Inferior parietal cortex (tissue), 1 donor: ENCODE measurements around the gene FTCD.

ENCODE experiments used
- DNase-seq: peaks from one replicate; pipeline ENCODE4 v3.0.0-alpha.2; 2016; ENCODE audit errors: extremely low spot score

FTCD gene

DNA sequence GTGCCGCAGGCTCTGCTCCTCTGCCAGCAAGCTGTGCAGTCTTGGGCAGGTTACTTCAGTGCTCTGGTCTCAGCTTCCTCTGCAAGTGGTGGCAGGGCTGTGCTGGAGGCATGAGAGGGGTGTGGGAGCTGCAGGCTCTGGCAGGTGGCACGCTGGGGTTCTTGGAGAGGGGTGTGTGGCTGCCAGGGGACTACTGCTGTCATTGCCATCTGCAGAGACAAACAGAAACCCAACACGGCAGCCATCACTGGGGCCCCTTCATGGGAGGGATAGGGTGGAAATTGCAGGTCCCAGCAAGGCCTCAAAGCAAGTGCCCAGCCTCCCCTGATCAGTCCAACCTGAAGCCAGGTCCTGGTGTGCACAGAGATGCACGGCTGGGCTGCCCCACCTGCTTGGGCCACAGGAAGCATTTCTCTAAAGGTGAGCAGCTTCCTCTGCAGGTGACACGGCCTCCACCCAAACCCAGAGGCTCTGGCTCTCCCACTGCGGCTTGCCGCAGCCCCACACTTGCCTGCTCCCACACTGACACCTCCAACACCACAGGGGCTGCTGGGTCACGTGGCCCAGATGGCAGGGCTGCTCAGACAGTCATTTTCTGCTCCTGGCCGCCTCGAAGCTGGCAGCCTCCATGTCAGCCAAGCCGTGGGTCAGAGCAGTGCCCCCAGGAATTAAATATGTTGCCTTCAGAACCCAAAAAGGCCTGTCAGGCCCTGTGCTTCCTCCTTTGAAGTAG lies 61.5 kb downstream of the FTCD start:
- DNase-seq, result no peak

DNA sequence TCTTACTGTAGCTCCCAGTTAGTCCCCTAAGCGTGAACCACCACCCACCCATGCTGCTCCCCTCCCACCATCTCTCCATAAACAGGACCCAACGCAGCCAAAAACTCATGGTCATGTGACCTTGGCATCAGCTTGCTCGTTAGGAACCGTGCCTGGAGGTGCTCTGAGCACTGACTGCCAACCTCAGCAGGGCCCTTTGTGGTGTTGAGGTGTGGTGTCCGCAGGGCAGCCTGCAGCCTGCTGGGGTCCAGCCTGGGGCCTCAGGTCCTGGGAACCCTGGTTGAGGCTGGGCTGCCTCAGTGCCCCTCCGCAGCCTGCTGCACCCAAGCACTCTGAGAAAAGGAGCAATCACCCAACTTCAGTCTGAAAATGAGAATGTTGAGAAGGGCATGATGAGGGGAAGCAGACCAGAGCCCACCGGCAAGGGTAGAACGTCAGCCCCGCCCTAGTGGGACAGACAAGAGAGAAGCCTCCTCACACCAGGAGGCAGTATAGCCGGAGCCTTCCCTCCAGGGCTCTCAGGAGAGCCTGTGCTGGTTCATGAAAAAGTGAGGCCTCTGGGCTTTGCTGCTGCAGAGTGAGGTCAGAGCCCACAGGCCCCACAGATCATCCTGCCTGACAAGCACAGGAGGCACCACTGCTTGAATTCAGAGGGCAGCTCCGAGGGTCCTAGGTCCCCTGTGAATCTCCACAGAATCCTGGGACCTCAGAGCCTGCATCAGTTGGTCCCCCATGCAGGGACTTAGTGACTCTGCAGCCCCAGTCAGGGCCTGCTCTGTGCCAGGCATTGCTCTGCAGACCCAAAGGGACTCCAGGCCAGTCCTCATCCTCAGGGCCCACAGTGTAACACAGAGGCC lies 62.3 kb downstream of the FTCD start:
- DNase-seq, result no peak

DNA sequence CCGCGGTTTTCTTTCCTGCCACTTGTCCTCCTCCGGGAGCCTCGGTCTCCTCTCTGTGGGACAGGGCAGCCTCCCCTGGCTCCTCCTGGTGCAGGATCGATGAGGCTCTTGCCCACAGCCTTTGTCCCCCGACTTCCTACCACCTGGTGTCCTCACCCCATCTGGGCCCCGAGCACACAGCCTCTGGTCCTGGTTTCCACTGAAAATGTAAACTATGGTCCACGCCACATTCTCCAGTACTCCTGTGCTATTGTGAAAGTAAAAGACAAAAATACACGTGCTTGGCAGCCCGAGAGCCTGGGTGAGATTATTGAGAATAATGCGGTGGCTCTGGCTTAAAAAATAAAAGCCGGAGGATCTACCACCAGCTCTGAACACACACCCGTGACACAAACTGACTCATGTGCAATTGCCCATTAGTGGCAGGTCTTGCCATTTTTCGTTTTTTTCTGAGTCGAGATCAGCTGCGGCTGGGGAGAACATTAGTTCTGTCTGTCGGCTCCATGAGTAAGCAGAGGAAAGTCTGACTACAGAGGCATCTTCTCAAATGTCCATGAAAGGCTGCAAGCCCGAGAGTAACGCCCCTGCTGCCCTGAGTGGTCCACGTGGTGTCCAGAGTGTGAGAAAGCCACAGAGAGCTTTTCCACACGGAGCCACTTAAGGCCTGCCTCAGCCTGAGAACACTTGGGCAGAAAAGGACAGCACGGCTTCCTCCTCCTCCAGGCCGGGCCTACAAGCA lies 63.2 kb downstream of the FTCD start:
- DNase-seq, result no peak

DNA sequence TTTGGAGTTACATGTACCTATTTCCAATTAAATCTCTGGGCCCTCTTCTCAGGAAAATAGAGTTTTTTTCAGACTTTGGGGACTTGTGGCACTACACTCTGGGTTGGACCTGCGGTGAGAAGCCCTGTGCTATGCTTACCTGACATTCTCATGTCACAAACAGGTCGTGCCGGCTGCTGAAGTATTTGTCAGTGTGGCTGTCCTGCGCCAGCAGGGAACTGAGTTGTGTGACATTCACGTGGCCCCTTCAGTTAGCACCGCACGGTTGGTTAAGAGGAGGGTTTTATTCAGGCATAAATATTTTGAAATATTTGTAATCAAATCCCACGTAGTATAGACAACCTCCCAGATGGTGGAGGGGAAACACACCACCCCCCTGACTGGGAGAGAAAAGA lies 63.8 kb downstream of the FTCD start:
- no peak for DNase-seq

DNA sequence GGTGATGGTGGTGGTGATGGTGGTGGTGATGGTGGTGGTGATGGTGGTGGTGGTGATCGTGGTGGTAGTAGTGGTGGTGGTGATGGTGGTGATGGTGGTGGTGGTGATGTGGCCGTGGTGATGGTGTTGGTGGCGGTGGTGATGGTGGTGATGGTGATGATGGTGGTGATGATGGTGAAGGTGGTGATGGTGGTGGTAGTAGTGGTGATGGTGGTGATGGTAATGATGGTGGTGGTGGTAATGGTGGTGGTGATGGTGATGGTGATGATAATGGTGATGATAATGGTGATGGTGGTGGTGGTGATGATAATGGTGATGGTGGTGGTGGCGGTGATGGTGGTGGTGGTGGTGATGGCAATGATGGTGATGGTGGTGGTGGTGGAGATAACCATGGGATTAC lies 64.3 kb downstream of the FTCD start:
- DNase-seq, result no peak

DNA sequence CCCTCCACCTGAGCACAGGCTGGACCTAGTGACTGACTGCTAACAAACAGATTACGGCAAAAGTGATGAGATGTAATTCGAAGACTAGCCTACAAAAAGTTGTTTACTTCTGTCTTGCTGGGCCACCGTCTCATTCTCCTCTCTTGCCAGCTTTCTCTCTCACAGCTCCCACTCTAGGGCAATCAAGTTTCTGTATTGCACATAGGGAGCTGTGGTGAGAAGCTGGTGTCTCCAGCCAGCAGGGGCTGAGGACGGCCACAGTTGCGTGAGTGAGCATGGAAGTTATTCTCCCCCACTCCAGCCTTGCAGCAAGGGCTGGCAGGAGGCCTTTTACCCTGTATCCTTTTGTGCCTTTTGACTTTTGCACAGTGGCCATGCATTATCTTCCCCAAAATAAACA lies 66.1 kb downstream of the FTCD start:
- DNase-seq, result no peak

DNA sequence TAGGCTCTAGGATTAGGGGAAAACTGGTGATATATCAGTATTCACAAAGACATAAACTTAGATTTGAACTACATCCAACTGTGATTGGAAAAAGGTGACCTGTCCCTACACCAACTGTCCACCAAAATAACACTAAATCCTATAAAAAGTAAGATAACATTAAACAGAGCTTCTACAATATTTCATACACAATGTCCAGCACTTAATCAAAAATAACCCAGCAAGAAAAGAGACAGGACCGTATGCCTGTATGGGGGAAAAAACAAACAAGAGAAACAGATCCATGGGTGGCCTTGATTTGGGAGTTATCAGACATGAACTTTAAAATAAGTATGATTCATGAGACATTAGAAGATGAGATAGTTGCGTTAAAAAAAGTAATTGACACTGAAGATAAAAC lies 67.2 kb downstream of the FTCD start:
- DNase-seq, result no peak

DNA sequence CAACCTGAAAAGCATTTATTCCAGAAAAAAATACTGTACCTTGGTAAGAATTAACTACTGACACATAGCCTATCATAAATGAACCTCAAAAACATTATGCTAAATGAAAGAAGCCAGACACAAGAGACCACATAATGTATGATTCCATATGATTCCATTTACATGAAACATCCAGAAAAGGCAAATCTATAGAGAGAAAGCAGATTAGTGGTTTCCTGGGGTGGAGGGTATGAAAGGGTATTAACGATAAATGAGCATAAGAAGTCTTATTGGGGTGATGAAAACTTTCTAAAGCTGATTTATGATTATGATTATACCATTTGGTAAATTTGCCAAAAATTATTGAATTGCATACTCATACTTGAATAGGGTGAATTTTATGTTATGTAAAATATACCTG lies 67.7 kb downstream of the FTCD start:
- no peak for DNase-seq
